Sigmoid colon (tissue), 7 donors: ENCODE results near the gene SGSM1. TPM values are rescaled to one million over a fixed set of nuclear protein-coding genes. Genes with fewer than 3 reads are reported as not detected.

Experiments
- DNase-seq: peaks from one replicate; pipeline ENCODE4 v3.0.0-alpha.2; 2019
- H3K27ac ChIP-seq, 4 donors: fragments of 200-600 bp; sonication (generic); one replicate each; pipeline ENCODE4 v1.5.1; 2016 to 2019; ENCODE audit warnings: mild to moderate bottlenecking in 1 of 4
- H3K27me3 ChIP-seq, 3 donors: fragments of 200-600 bp; sonication (generic); one replicate each; pipeline ENCODE4 v1.5.1; 2019; ENCODE audit warnings: mild to moderate bottlenecking in 1 of 3
- H3K36me3 ChIP-seq, 4 donors: fragments of 200-600 bp; sonication (generic); one replicate each; pipeline ENCODE4 v1.5.1; 2016 to 2019
- H3K4me1 ChIP-seq, 4 donors: fragments of 200-600 bp; sonication (generic); one replicate each; pipeline ENCODE4 v1.5.1; 2017 to 2019
- H3K4me3 ChIP-seq, 4 donors: fragments of 200-600 bp; sonication (generic); one replicate each; pipeline ENCODE4 v1.5.1; 2017 to 2019; ENCODE audit warnings: mild to moderate bottlenecking in 2 of 4, moderate library complexity in 1 of 4
- H3K9me3 ChIP-seq, 4 donors: fragments of 200-600 bp in 3 of 4; sonication (generic) in 3 of 4; one replicate each; pipeline versions ENCODE4 v1.5.1 to v1.6.1; 2013 to 2019
- CTCF ChIP-seq, 4 experiments: fragments of 450-650 bp in 3 of 4; fragments of 200-600 bp in 1 of 4; IDR thresholded peaks; one replicate each; pipeline ENCODE4 v1.5.1; 2016 to 2019; ENCODE audit warnings: antibody characterized with exemption in 4 of 4, mild to moderate bottlenecking in 3 of 4, moderate library complexity in 2 of 4
- EP300 ChIP-seq, 4 donors: sonication (generic); formaldehyde crosslinking; IDR thresholded peaks; one replicate each; pipeline ENCODE4 v1.6.1; 2017; ENCODE audit warnings: antibody characterized with exemption in 4 of 4
- POLR2A ChIP-seq, 2 donors: fragments of 450-650 bp; IDR thresholded peaks; one replicate each; pipeline ENCODE4 v1.6.1; 2016; ENCODE audit warnings: antibody characterized with exemption in 2 of 2, mild to moderate bottlenecking in 2 of 2, moderate library complexity in 2 of 2
- POLR2AphosphoS5 ChIP-seq, 4 donors: sonication (generic); formaldehyde crosslinking; IDR thresholded peaks; one replicate each; pipeline ENCODE4 v1.6.1; 2017; ENCODE audit warnings: antibody characterized with exemption in 4 of 4
- WGBS, 2 donors: extraction: QIAGEN DNeasy Blood & Tissue Kit; methylation state at CpG; one replicate each; pipeline ENCODE4 v1.1.7; 2013; 5-methylcytosine and 5-hydroxymethylcytosine counted together
- intact Hi-C: fragments of 100-400 bp; cut with DNase I; formaldehyde crosslinking; loops from one replicate; pipeline ENCODE4 v1.15.1; 2023
- polyA plus RNA-seq, 3 donors: library from polyadenylated mRNA; stranded (reverse); fragments of 200-250 nt; gene quantifications; one replicate each; pipeline ENCODE4 v1.2.3, GENCODE V29; 2013
- total RNA-seq, 4 donors: library from RNA; depleted of rRNA; stranded (reverse); fragments of >200 nt; gene quantifications; one replicate each; pipeline ENCODE4 v1.1.0, GENCODE V29; 2016
- donor health status: healthy with polysubstance abuse.
- donor health status: Bipolar disorder and iron deficiency.
- donor health status: healthy.

SGSM1 gene
- total and polyA plus RNA-seq, 7 donors = 0.46 to 3.6 (median 2.3) TPM

- Histone ChIP-seq H3K27ac (no peak overlapping the region), H3K4me1 (no peaks in the 10 kb centered on the region), H3K27me3 (no peaks in the 10 kb centered on the region), H3K9me3 (no peaks in the 10 kb centered on the region), H3K4me3 (no peak overlapping the region), H3K36me3 (peaks cover 0 to 31% (median 0%) of the 10 kb centered on the region in 4 donors)
- 89 to 91% methylated on average over 4 of the region's 4 CpGs for WGBS, 2 donors
- TF ChIP-seq CTCF (IDR thresholded peaks at IDR 0.05) (no peak), EP300 (IDR thresholded peaks at IDR 0.05) (no peak), POLR2A (IDR thresholded peaks at IDR 0.05) (no peak), POLR2AphosphoS5 (IDR thresholded peaks at IDR 0.05) (no peak)
- no peak for DNase-seq
- intact Hi-C loops = no loop called here
Observed at GRCh38 chr22:24920029-24920428, 114.0 kb downstream of the SGSM1 start.

- Histone ChIP-seq H3K4me1 (no peaks in the 10 kb centered on the region), H3K9me3 (no peaks in the 10 kb centered on the region), H3K36me3 (peaks cover 0 to 12% (median 0%) of the 10 kb centered on the region in 4 donors), H3K27me3 (no peaks in the 10 kb centered on the region), H3K27ac (no peak overlapping the region), H3K4me3 (no peak overlapping the region)
- DNase-seq = no peak
- 56 to 81% methylated on average over 17 of the region's 17 CpGs for WGBS, 2 donors
- no peak for TF ChIP-seq POLR2A (IDR thresholded peaks at IDR 0.05)
- no peak for TF ChIP-seq EP300 (IDR thresholded peaks at IDR 0.05)
- no peak for TF ChIP-seq CTCF (IDR thresholded peaks at IDR 0.05)
- TF ChIP-seq POLR2AphosphoS5 (IDR thresholded peaks at IDR 0.05) = no peak
- intact Hi-C loops = no loop called here
Observed at GRCh38 chr22:24925586-24926427, 119.8 kb downstream of the SGSM1 start.

GRCh38 chr22:24926428-24926725 lies 120.4 kb downstream of the SGSM1 start:
- Histone ChIP-seq H3K36me3 (peaks cover 0 to 12% (median 0%) of the 10 kb centered on the region in 4 donors), H3K4me3 (no peak overlapping the region), H3K27ac (no peak overlapping the region), H3K9me3 (no peaks in the 10 kb centered on the region), H3K27me3 (no peaks in the 10 kb centered on the region), H3K4me1 (no peaks in the 10 kb centered on the region)
- no peak for DNase-seq
- intact Hi-C loops = no loop called here
- 55 to 89% methylated on average over 3 of the region's 3 CpGs for WGBS, 2 donors
- TF ChIP-seq CTCF (IDR thresholded peaks at IDR 0.05) (no peak), POLR2AphosphoS5 (IDR thresholded peaks at IDR 0.05) (no peak), POLR2A (IDR thresholded peaks at IDR 0.05) (no peak), EP300 (IDR thresholded peaks at IDR 0.05) (no peak)

- TF ChIP-seq EP300 (IDR thresholded peaks at IDR 0.05) = no peak
- 90 to 91% methylated on average over 1 of the region's 1 CpG for WGBS, 2 donors
- intact Hi-C loops = no loop called here
- Histone ChIP-seq H3K27me3 (no peaks in the 10 kb centered on the region), H3K4me1 (no peaks in the 10 kb centered on the region), H3K27ac (no peak overlapping the region), H3K4me3 (no peak overlapping the region), H3K9me3 (no peaks in the 10 kb centered on the region), H3K36me3 (peaks cover 0 to 12% (median 0%) of the 10 kb centered on the region in 4 donors)
- no peak for DNase-seq
Observed at GRCh38 chr22:24926849-24927579, 121.0 kb downstream of the SGSM1 start.

GRCh38 chr22:24928322-24928721 lies 122.3 kb downstream of the SGSM1 start:
- TF ChIP-seq EP300 (IDR thresholded peaks at IDR 0.05) (no peak), CTCF (IDR thresholded peaks at IDR 0.05) (no peak), POLR2A (IDR thresholded peaks at IDR 0.05) (no peak), POLR2AphosphoS5 (IDR thresholded peaks at IDR 0.05) (no peak)
- H3K27me3 ChIP-seq = no peaks in the 10 kb centered on the region
- H3K4me1 ChIP-seq = no peaks in the 10 kb centered on the region
- no peaks in the 10 kb centered on the region for H3K9me3 ChIP-seq
- peaks cover 0 to 12% (median 0%) of the 10 kb centered on the region in 4 donors for H3K36me3 ChIP-seq
- H3K4me3 ChIP-seq = no peak overlapping the region
- H3K27ac ChIP-seq = no peak overlapping the region
- no peak for DNase-seq
- intact Hi-C loops = no loop called here
- WGBS, 2 donors = 16 to 65% methylated on average over 7 of the region's 7 CpGs
